ENCODE data around the gene IQSEC2. TPM values are rescaled to one million over a fixed set of nuclear protein-coding genes. Genes with fewer than 3 reads are reported as not detected.

IQSEC2 gene
- polyA plus RNA-seq, 10 donors = 8.2 to 22.4 (median 18.1) TPM

Other genes starting within 250 kb of the IQSEC2 start
- 10 to 100 TPM in 2 of 10 donors, 1 to 10 TPM in 8; 5.1 to 14.4 (median 7.3) TPM for gene GPR173, start 232.8 kb downstream of the IQSEC2 start, polyA plus RNA-seq (ENCODE audit: insufficient read length in 10 of 10)
- 10 to 100 TPM; 12.6 to 21.7 (median 14.3) TPM for gene TSPYL2, start 199.2 kb downstream of the IQSEC2 start, polyA plus RNA-seq (ENCODE audit: insufficient read length in 10 of 10)
- gene KANTR, start 187.4 kb downstream of the IQSEC2 start, polyA plus RNA-seq (ENCODE audit: insufficient read length in 10 of 10) = 10 to 100 TPM in 3 of 10 donors, 1 to 10 TPM in 7; 4.7 to 22.2 (median 7.7) TPM
- 10 to 100 TPM; 31.5 to 60.3 (median 39.8) TPM for gene KDM5C, start 56.4 kb downstream of the IQSEC2 start, polyA plus RNA-seq (ENCODE audit: insufficient read length in 10 of 10)
- gene SMC1A, start 141.1 kb upstream of the IQSEC2 start, polyA plus RNA-seq (ENCODE audit: insufficient read length in 10 of 10) = 10 to 100 TPM; 38.6 to 83.7 (median 52.6) TPM
- 1 to 10 TPM in 1 of 10 donors, under 1 TPM in 8, not detected in 1; 0.46 to 1.1 (median 0.74) TPM for gene RIBC1, start 141.3 kb upstream of the IQSEC2 start, polyA plus RNA-seq (ENCODE audit: insufficient read length in 10 of 10)
- gene HSD17B10, start 152.8 kb upstream of the IQSEC2 start, polyA plus RNA-seq (ENCODE audit: insufficient read length in 10 of 10) = 10 to 100 TPM; 54.5 to 70.5 (median 61.3) TPM

All from muscle of back (tissue), 10 donors.